ENCODE data around the gene ANXA11. TPM values are rescaled to one million over a fixed set of nuclear protein-coding genes. Genes with fewer than 3 reads are reported as not detected.

The ANXA11 gene
- total RNA-seq, 2 donors from 2014 or later: 104 to 134 TPM

DNA sequence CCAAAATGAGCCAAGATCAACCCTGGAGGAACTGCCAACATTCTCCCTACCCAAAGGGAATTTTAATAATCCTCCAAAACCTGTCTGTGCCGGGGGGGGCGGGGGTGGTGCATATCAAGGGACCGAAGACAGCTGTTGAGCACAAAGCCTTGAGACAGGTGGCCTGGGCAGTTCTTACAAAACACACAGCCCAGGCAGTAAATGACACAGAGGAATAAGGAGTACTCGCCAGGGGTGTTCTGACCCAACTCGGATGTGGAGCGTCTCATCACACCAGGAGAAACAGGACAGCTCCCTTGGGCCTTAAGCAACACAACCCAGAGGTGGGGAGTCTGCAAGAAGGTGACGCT lies 37.2 kb downstream of the ANXA11 start:
- Mint-ChIP-seq H3K4me1 (peaks cover 6% of the 10 kb centered on the region), H3K27ac (no peak overlapping the region), H3K36me3 (ENCODE audit: low read depth) (peaks cover 25% of the 10 kb centered on the region), H3K9me3 (no peaks in the 10 kb centered on the region), H3K4me3 (no peak overlapping the region), H3K27me3 (ENCODE audit: insufficient read depth) (no peaks in the 10 kb centered on the region)
- no peak overlapping the region for H3K4me3 ChIP-seq (ENCODE audit: low read length)
- H3K9ac ChIP-seq (ENCODE audit: extremely low read depth, low read length, poor library complexity, severe bottlenecking): no peak overlapping the region
- no peak for DNase-seq
- H3K9me3 ChIP-seq (ENCODE audit: control insufficient read depth, low read length): no peaks in the 10 kb centered on the region
- WGBS, 2 experiments (ENCODE audit: insufficient coverage in 1 of 2, insufficient read length in 1 of 2): 91 to 97% methylated on average over 5 to 7 of the region's 7 CpGs
- no peaks in the 10 kb centered on the region for H3K27me3 ChIP-seq (ENCODE audit: control insufficient read depth, insufficient read depth, low read length, poor library complexity, severe bottlenecking)
- no peaks in the 10 kb centered on the region for H3K4me1 ChIP-seq (ENCODE audit: control insufficient read depth, insufficient read depth, low read length)
- H3K27ac ChIP-seq (ENCODE audit: low read depth, low read length): no peak overlapping the region
- TF ChIP-seq, protein P1, sequence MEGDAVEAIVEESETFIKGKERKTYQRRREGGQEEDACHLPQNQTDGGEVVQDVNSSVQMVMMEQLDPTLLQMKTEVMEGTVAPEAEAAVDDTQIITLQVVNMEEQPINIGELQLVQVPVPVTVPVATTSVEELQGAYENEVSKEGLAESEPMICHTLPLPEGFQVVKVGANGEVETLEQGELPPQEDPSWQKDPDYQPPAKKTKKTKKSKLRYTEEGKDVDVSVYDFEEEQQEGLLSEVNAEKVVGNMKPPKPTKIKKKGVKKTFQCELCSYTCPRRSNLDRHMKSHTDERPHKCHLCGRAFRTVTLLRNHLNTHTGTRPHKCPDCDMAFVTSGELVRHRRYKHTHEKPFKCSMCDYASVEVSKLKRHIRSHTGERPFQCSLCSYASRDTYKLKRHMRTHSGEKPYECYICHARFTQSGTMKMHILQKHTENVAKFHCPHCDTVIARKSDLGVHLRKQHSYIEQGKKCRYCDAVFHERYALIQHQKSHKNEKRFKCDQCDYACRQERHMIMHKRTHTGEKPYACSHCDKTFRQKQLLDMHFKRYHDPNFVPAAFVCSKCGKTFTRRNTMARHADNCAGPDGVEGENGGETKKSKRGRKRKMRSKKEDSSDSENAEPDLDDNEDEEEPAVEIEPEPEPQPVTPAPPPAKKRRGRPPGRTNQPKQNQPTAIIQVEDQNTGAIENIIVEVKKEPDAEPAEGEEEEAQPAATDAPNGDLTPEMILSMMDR (conservative IDR thresholded peaks at IDR 0.05): no peak
- H3K36me3 ChIP-seq (ENCODE audit: control insufficient read depth, insufficient read depth, low read length): peaks cover 53% of the 10 kb centered on the region

DNA sequence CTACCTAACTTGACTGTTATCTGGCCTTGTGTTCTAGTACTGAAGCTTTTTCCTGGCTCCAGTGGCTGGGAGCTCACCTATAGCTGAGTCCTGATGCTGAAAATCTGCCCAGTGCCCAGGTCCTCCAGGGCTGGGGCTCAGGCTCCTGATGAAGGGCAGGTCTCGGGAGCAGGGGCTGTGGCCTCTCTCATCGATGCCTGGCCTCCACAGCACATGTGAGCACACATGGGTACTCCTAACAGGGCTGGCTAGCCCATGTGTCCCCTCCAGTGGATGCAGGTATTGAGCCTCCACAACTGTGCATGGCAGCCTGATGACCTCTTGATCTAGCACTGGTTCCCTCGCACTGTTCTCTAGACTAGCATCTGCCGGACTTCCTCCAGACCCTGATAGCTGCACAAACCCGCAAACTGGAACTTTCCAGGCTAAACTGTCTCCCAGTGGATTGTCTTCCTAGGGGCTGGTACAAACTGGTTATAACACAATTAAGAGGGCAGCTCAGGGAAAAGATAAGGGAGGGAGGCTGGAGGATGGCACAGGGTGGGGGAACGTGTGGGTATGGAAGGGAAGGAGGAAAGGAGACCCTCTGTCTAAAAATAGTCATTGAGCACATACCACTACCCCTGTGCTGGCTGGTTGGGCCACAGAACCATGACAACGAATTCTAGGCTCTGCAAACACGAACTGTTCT lies 37.7 kb downstream of the ANXA11 start:
- H3K4me1 Mint-ChIP-seq: peaks cover 5% of the 10 kb centered on the region
- no peak overlapping the region for H3K4me3 Mint-ChIP-seq
- no peaks in the 10 kb centered on the region for H3K27me3 ChIP-seq (ENCODE audit: control insufficient read depth, insufficient read depth, low read length, poor library complexity, severe bottlenecking)
- DNase-seq: no peak
- H3K36me3 Mint-ChIP-seq (ENCODE audit: low read depth): peaks cover 29% of the 10 kb centered on the region
- no peaks in the 10 kb centered on the region for H3K4me1 ChIP-seq (ENCODE audit: control insufficient read depth, insufficient read depth, low read length)
- no peaks in the 10 kb centered on the region for H3K27me3 Mint-ChIP-seq (ENCODE audit: insufficient read depth)
- TF ChIP-seq, protein P1 (conservative IDR thresholded peaks at IDR 0.05): no peak
- no peak overlapping the region for H3K4me3 ChIP-seq (ENCODE audit: low read length)
- H3K9me3 Mint-ChIP-seq: no peaks in the 10 kb centered on the region
- 88% methylated on average over 7 to 8 of the region's 8 CpGs for WGBS, 2 experiments (ENCODE audit: insufficient coverage in 1 of 2, insufficient read length in 1 of 2)
- no peak overlapping the region for H3K27ac Mint-ChIP-seq
- no peak overlapping the region for H3K27ac ChIP-seq (ENCODE audit: low read depth, low read length)
- no peak overlapping the region for H3K9ac ChIP-seq (ENCODE audit: extremely low read depth, low read length, poor library complexity, severe bottlenecking)
- peaks cover 56% of the 10 kb centered on the region for H3K36me3 ChIP-seq (ENCODE audit: control insufficient read depth, insufficient read depth, low read length)
- H3K9me3 ChIP-seq (ENCODE audit: control insufficient read depth, low read length): no peaks in the 10 kb centered on the region

GRCh38 chr10:80166581-80167470 lies 38.5 kb downstream of the ANXA11 start:
- Mint-ChIP-seq H3K27ac (no peak overlapping the region), H3K4me3 (no peak overlapping the region), H3K9me3 (no peaks in the 10 kb centered on the region), H3K4me1 (peaks cover 3% of the 10 kb centered on the region), H3K36me3 (ENCODE audit: low read depth) (peaks cover 30% of the 10 kb centered on the region), H3K27me3 (ENCODE audit: insufficient read depth) (no peaks in the 10 kb centered on the region)
- Histone ChIP-seq H3K27me3 (ENCODE audit: control insufficient read depth, insufficient read depth, low read length, poor library complexity, severe bottlenecking) (no peaks in the 10 kb centered on the region), H3K4me3 (ENCODE audit: low read length) (no peak overlapping the region), H3K9ac (ENCODE audit: extremely low read depth, low read length, poor library complexity, severe bottlenecking) (no peak overlapping the region), H3K36me3 (ENCODE audit: control insufficient read depth, insufficient read depth, low read length) (peaks cover 64% of the 10 kb centered on the region), H3K27ac (ENCODE audit: low read depth, low read length) (no peak overlapping the region), H3K4me1 (ENCODE audit: control insufficient read depth, insufficient read depth, low read length) (no peaks in the 10 kb centered on the region), H3K9me3 (ENCODE audit: control insufficient read depth, low read length) (no peaks in the 10 kb centered on the region)
- TF ChIP-seq, protein P1 (conservative IDR thresholded peaks at IDR 0.05): no peak
- no peak for DNase-seq
- 95 to 99% methylated on average over 19 to 28 of the region's 28 CpGs for WGBS, 2 experiments (ENCODE audit: insufficient coverage in 1 of 2, insufficient read length in 1 of 2)

Measured in endodermal cell (in vitro differentiated cells).